SK-N-SH (cell line): ENCODE results near the gene APC2. TPM values are rescaled to one million over a fixed set of nuclear protein-coding genes. Genes with fewer than 3 reads are reported as not detected.
A peak's percentile ranks its signal among the peaks of the same experiment; 100 is the strongest.

Experiments used
- CTCF ChIA-PET: fragments of 300-600, 350-600 bp; formaldehyde crosslinking; extraction: SDS; loops from one replicate; lab custom pipeline; 2021; lab: Yijun Ruan, JAX
- POLR2A ChIA-PET: fragments of 350-600 bp; sonication (Branson Sonifier 250); formaldehyde crosslinking; extraction: SDS; loops from one replicate; lab custom pipeline; 2020; ENCODE audit warnings: antibody characterized with exemption, inconsistent platforms; lab: Yijun Ruan, JAX
- DNase-seq: peaks from one replicate; pipeline ENCODE4 v3.0.0; 2012
- H2AFZ ChIP-seq: fragments of 200-600 bp; sonication (generic); 2 replicates; pipeline ENCODE4 v1.8.1; 2016; ENCODE audit warnings: antibody characterized with exemption, mild to moderate bottlenecking, low read depth
- H3F3A ChIP-seq: fragments of 200-600 bp; sonication (generic); replicated peaks from 2 replicates; pipeline ENCODE3; 2016; ENCODE audit warnings: antibody characterized with exemption, mild to moderate bottlenecking; ENCODE audit not compliant: insufficient read depth
- H3K27ac ChIP-seq, 2 experiments: fragments of 200-500 bp in 1 of 2; fragments of 200-600 bp in 1 of 2; sonication (Bioruptor generic) in 1 of 2; sonication (generic), shearing (Covaris generic) in 1 of 2; 2 replicates each; pipeline versions ENCODE4 v1.5.1 to v1.6.1; 2014 to 2016; ENCODE audit warnings: low read depth in 2 of 2, inconsistent platforms in 1 of 2, low read length in 1 of 2, mild to moderate bottlenecking in 1 of 2, mixed read lengths in 1 of 2
- H3K27me3 ChIP-seq: fragments of 200-600 bp; sonication (generic), shearing (Covaris generic); 2 replicates; pipeline ENCODE4 v1.6.1; 2016; ENCODE audit warnings: mixed run types; ENCODE audit not compliant: insufficient read depth
- H3K36me3 ChIP-seq, 2 experiments: fragments of 200-500 bp in 1 of 2; fragments of 200-600 bp in 1 of 2; sonication (Bioruptor generic) in 1 of 2; sonication (generic) in 1 of 2; replicated peaks in 1 of 2; 2 replicates each; pipeline versions ENCODE3 to v1.5.1; 2014 to 2016; ENCODE audit warnings: low read length in 1 of 2, mild to moderate bottlenecking in 1 of 2; ENCODE audit not compliant: insufficient read depth in 2 of 2, control insufficient read depth in 1 of 2
- H3K4me1 ChIP-seq, 2 experiments: fragments of 200-500 bp in 1 of 2; fragments of 200-600 bp in 1 of 2; sonication (Bioruptor generic) in 1 of 2; sonication (generic), shearing (Covaris generic) in 1 of 2; 2 replicates each; pipeline versions ENCODE4 v1.5.1 to v1.6.1; 2014 to 2016; ENCODE audit warnings: low read depth in 1 of 2, low read length in 1 of 2, mixed run types in 1 of 2; ENCODE audit not compliant: insufficient read depth in 2 of 2, control insufficient read depth in 1 of 2
- H3K4me2 ChIP-seq: fragments of 200-600 bp; sonication (generic), shearing (Covaris generic); 2 replicates; pipeline ENCODE4 v1.6.1; 2017; ENCODE audit warnings: mixed run types
- H3K4me3 ChIP-seq, 2 experiments: fragments of 200-500 bp in 1 of 2; fragments of 200-600 bp in 1 of 2; sonication (Bioruptor generic) in 1 of 2; sonication (generic), shearing (Covaris generic) in 1 of 2; 2 replicates each; pipeline versions ENCODE4 v1.5.1 to v1.8.1; 2014 to 2016; ENCODE audit warnings: low read depth in 2 of 2, inconsistent platforms in 1 of 2, low read length in 1 of 2, mild to moderate bottlenecking in 1 of 2, mixed read lengths in 1 of 2, moderate library complexity in 1 of 2
- H3K79me2 ChIP-seq: fragments of 200-600 bp; sonication (generic); 2 replicates; pipeline ENCODE4 v1.8.1; 2017; ENCODE audit warnings: mild to moderate bottlenecking; ENCODE audit not compliant: insufficient read depth
- H3K9ac ChIP-seq: fragments of 200-600 bp; sonication (generic); 2 replicates; pipeline ENCODE4 v1.6.1; 2017; ENCODE audit warnings: mixed run types
- H3K9me2 ChIP-seq: fragments of 200-600 bp; sonication (generic); 2 replicates; pipeline ENCODE4 v1.6.1; 2017; ENCODE audit warnings: mixed run types
- H3K9me3 ChIP-seq: fragments of 200-600 bp; sonication (generic); 2 replicates; pipeline ENCODE4 v1.6.1; 2017; ENCODE audit warnings: mixed run types, mild to moderate bottlenecking, moderate library complexity
- H4K20me1 ChIP-seq: fragments of 200-600 bp; sonication (generic); 2 replicates; pipeline ENCODE4 v1.6.1; 2017; ENCODE audit warnings: mild to moderate bottlenecking, mixed run types; ENCODE audit not compliant: insufficient read depth
- CHD2 ChIP-seq: fragments of 150-350 bp; IDR thresholded peaks from 2 replicates; pipeline ENCODE4 v1.6.1; 2018; ENCODE audit warnings: low read length; ENCODE audit not compliant: partially characterized antibody
- ELF1 ChIP-seq: IDR thresholded peaks from 2 replicates; pipeline ENCODE4 v1.4.0; 2012
- EZH2phosphoT487 ChIP-seq: fragments of 200-600 bp; sonication (generic); IDR thresholded peaks from 2 replicates; pipeline ENCODE4 v1.6.1; 2017; ENCODE audit warnings: low read depth, mixed run types, mild to moderate bottlenecking, antibody characterized with exemption, moderate library complexity, borderline replicate concordance
- FOXM1 ChIP-seq: IDR thresholded peaks from 2 replicates; pipeline ENCODE4 v1.4.0; 2012; ENCODE audit warnings: low read depth, mild to moderate bottlenecking
- GABPA ChIP-seq: IDR thresholded peaks from 2 replicates; pipeline ENCODE4 v1.4.0; 2012; ENCODE audit warnings: low read depth, mild to moderate bottlenecking
- MEF2A ChIP-seq: IDR thresholded peaks from 2 replicates; pipeline ENCODE4 v1.4.0; 2012; ENCODE audit warnings: low read depth, borderline replicate concordance
- MXI1 ChIP-seq: IDR thresholded peaks from 2 replicates; pipeline ENCODE4 v1.6.1; 2012; ENCODE audit warnings: mild to moderate bottlenecking, low read depth, low read length, improper control_type of control experiment
- NFIC ChIP-seq: IDR thresholded peaks from 2 replicates; pipeline ENCODE4 v1.4.0; 2012; ENCODE audit warnings: borderline replicate concordance
- NRF1 ChIP-seq: IDR thresholded peaks from 2 replicates; pipeline ENCODE4 v1.6.1; 2012; ENCODE audit warnings: low read depth, mild to moderate bottlenecking, low read length
- POLR2AphosphoS5 ChIP-seq: IDR thresholded peaks from 2 replicates; pipeline ENCODE4 v1.6.1; 2012; ENCODE audit warnings: low read depth, low read length
- RCOR1 ChIP-seq: fragments of 150-350 bp; IDR thresholded peaks from 2 replicates; pipeline ENCODE4 v1.6.1; 2017; ENCODE audit warnings: antibody characterized with exemption, low read length
- TEAD4 ChIP-seq: IDR thresholded peaks from 2 replicates; pipeline ENCODE4 v1.4.0; 2012; ENCODE audit warnings: mild to moderate bottlenecking, borderline replicate concordance; ENCODE audit not compliant: insufficient read depth
- WGBS: methylation state at CpG from one replicate; pipeline ENCODE4 v1.1.6; 2017; ENCODE audit warnings: low lambda C conversion rate; 5-methylcytosine and 5-hydroxymethylcytosine counted together
- polyA plus RNA-seq, 3 experiments: library from polyadenylated mRNA; depleted of rRNA; stranded (reverse); fragments of >200 nt; gene quantifications; 2 replicates each; pipeline ENCODE4 v1.2.3, GENCODE V29; 2012
- TF ChIP-seq, protein P1 (sequence below): IDR thresholded peaks from 2 replicates; pipeline ENCODE4 v1.4.0; 2012; ENCODE audit warnings: low read depth, borderline replicate concordance
- TF ChIP-seq, protein P2 (sequence below): IDR thresholded peaks from 2 replicates; pipeline ENCODE4 v1.4.0; 2012; ENCODE audit warnings: low read depth

APC2 gene
- polyA plus RNA-seq, 1 of the 3 experiments (the other 2 are of a cell fraction), result 1.3 TPM

DNA sequence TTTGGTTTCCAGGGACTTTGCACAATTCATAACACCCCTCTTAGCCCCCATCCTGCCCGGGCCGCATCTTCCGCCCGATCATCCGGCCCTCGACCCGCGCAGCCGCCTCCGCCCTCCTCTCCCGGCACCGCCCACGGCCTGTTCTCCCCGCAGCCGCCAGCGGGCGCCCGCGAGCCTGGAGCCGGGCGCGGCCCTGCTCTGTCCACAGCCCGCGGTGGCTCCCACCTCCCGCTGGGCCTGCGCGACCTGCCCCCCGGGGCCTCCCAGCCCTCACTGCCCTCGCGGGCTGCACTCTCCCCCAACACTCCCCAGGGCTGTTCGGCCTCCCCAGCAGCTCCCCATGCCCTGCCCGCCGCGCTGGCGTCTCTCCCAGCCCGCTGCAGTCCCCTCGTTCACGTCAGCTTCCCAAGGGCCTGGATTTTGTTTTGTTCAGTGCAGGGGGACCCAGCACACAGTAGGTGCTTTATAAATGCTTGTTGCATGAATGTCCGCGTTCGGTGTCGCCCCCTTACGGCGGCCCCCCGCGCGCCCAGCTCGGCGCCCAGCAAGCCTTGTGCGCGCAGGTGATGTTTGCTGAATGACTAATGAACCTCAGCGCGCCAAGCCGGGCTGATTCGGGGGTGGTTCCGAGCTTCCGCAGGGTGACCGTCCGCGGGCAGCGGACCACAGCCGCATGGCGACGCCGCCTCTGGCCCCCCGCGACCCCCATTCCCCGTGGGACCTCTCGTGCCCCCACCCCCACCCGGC is 4.6 kb upstream of the APC2 start (continued):
- TF ChIP-seq GABPA, result no peak
- no peak for TF ChIP-seq RCOR1
- TF ChIP-seq, all 33 proteins: peak for 8

DNA sequence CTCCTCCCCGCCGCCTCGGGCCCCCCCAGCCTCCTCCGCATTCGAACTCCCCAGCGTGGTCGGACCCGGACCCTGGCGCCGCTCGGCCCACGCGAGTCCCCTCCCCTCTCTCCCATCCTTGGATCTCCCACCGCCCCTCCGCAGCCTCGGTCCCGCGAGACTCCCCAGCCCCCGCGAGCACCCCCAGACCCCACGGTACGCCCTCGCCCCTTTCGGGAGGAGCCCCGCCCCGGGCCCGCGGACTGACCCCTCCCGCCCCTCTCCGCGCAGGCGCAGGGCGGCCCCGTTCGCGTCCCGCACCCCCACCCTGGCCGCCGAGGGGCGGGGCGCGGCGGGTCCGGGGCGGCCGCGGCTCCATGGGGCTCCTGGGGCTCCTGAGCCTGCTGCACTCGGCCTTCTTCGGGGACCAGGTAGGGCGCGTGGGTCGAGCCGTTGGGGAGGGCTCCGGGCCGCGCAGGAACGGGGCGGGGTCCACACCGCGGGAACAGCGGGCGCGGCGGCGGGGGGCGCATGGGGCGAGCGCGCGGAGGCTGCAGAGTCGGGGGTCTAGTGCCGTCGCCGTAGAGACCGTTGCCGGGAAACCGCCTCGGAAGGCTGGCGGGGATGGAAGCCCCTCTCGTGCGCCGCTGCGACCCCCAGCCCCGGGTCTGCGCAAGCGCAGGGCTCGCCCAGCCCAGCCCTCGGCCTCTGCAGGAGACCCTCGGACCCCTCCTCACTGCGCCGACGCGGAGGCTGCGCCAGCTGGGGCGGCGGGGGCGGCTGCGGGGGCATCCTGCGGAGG is 3.8 kb upstream of the APC2 start:
- H3K4me2 ChIP-seq, result peak overlapping the region; percentile 90
- DNase-seq, result peak; percentile 99
- peaks cover 15 to 20% of the 10 kb centered on the region in 2 experiments for H3K36me3 ChIP-seq
- no peaks in the 10 kb centered on the region for H3K9me3 ChIP-seq
- no peaks in the 10 kb centered on the region for H3K9me2 ChIP-seq
- H3K27ac ChIP-seq, result peak overlapping the region in 1 of 2 experiments; percentile 75; a peak in 1 of 4 replicates
- no peak overlapping the region for H2AFZ ChIP-seq
- H3K9ac ChIP-seq, result no peak overlapping the region
- CTCF ChIA-PET, result interaction anchor here (0.8 to 2.8 kb wide), 19 partner anchors 8 to 202 kb away, joined by 3 to 21 read pairs (median 5); no protein-coding TSS in a partner anchor
- H3K4me1 ChIP-seq, result peaks cover 3 to 30% of the 10 kb centered on the region in 2 experiments; a peak in 3 of 4 replicates
- 0% methylated on average over 3 of the region's 99 CpGs for WGBS
- H4K20me1 ChIP-seq, result peaks cover 52% of the 10 kb centered on the region
- H3K79me2 ChIP-seq, result peaks cover 11% of the 10 kb centered on the region
- H3K27me3 ChIP-seq, result no peaks in the 10 kb centered on the region
- H3K4me3 ChIP-seq, result peak overlapping the region; percentile 64 to 68
- POLR2A ChIA-PET, result interaction anchor here (0.6 to 1.6 kb wide), 4 partner anchors 177 to 592 kb away, joined by 3 to 10 read pairs (median 4); partner anchors contain the start of gene CIRBP
- H3F3A ChIP-seq, result peaks cover 48% of the 10 kb centered on the region
- no peak for TF ChIP-seq MXI1
- TF ChIP-seq NFIC, result no peak
- TF ChIP-seq NRF1, result peak; percentile 73
- no peak for TF ChIP-seq GABPA
- no peak for TF ChIP-seq ELF1
- TF ChIP-seq FOXM1, result no peak
- no peak for TF ChIP-seq MEF2A
- TF ChIP-seq CHD2, result peak; percentile 94
- no peak for TF ChIP-seq POLR2AphosphoS5
- TF ChIP-seq, protein P1, sequence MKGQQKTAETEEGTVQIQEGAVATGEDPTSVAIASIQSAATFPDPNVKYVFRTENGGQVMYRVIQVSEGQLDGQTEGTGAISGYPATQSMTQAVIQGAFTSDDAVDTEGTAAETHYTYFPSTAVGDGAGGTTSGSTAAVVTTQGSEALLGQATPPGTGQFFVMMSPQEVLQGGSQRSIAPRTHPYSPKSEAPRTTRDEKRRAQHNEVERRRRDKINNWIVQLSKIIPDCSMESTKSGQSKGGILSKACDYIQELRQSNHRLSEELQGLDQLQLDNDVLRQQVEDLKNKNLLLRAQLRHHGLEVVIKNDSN, result no peak
- TF ChIP-seq, protein P2, sequence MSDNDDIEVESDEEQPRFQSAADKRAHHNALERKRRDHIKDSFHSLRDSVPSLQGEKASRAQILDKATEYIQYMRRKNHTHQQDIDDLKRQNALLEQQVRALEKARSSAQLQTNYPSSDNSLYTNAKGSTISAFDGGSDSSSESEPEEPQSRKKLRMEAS, result no peak
- TF ChIP-seq EZH2phosphoT487, result no peak
- no peak for TF ChIP-seq TEAD4
